K562 (cell line): ENCODE measurements around the gene PTPN1. TPM values are rescaled to one million over a fixed set of nuclear protein-coding genes. Genes with fewer than 3 reads are reported as not detected.

Experiments used
- BRD9 ChIP-seq: fragments of 450-650 bp; IDR thresholded peaks from 2 replicates; pipeline ENCODE4 v1.6.1; 2018; ENCODE audit warnings: low read depth; ENCODE audit not compliant: partially characterized antibody
- COPS2 ChIP-seq: fragments of 450-650 bp; conservative IDR thresholded peaks from 2 replicates; pipeline ENCODE4 v1.6.1; 2016; ENCODE audit warnings: mild to moderate bottlenecking, moderate library complexity
- FIP1L1 ChIP-seq: fragments of 200-400 bp; formaldehyde crosslinking; IDR thresholded peaks from 2 replicates; pipeline ENCODE4 v1.6.1; 2018; ENCODE audit warnings: mild to moderate bottlenecking, low read depth, low read length; ENCODE audit not compliant: poor library complexity, severe bottlenecking
- FOXP4 ChIP-seq: sonication (generic); formaldehyde crosslinking; IDR thresholded peaks from 2 replicates; pipeline ENCODE4 v1.8.0; 2022; ENCODE audit warnings: mild to moderate bottlenecking, missing genetic modification reagents, borderline replicate concordance
- HNRNPH1 ChIP-seq: fragments of 200-400 bp; formaldehyde crosslinking; optimal IDR thresholded peaks from 2 replicates; pipeline ENCODE3; 2017; ENCODE audit warnings: low read depth, mild to moderate bottlenecking, low read length, moderate library complexity
- HNRNPL ChIP-seq: fragments of 200-400 bp; formaldehyde crosslinking; IDR thresholded peaks from 2 replicates; pipeline ENCODE4 v1.6.1; 2017; ENCODE audit warnings: low read depth, mild to moderate bottlenecking, low read length
- ID3 ChIP-seq, 2 experiments: fragments of 250-450 bp in 1 of 2; fragments of 450-650 bp in 1 of 2; sonication (Bioruptor Pico) in 1 of 2; IDR thresholded peaks; 2 replicates each; pipeline versions ENCODE4 v1.6.1 to v1.8.0; 2016 to 2021; ENCODE audit warnings: mild to moderate bottlenecking in 2 of 2, moderate library complexity in 2 of 2, missing compliant biosample characterization in 1 of 2, missing genetic modification characterization in 1 of 2
- IRF1 ChIP-seq: sonication (generic); formaldehyde crosslinking; IDR thresholded peaks from 2 replicates; pipeline ENCODE4 v1.8.0; 2022; ENCODE audit warnings: missing genetic modification reagents, mild to moderate bottlenecking, borderline replicate concordance
- IRF2 ChIP-seq: sonication (generic); formaldehyde crosslinking; IDR thresholded peaks from 2 replicates; pipeline ENCODE4 v1.8.1; 2022; ENCODE audit warnings: mild to moderate bottlenecking, missing genetic modification reagents
- KLF6 ChIP-seq: fragments of 250-450 bp; sonication (Bioruptor Pico); IDR thresholded peaks from 2 replicates; pipeline ENCODE4 v1.4.0; 2020; ENCODE audit warnings: mild to moderate bottlenecking, moderate library complexity, borderline replicate concordance
- MTF1 ChIP-seq: fragments of 250-450 bp; sonication (Bioruptor Pico); IDR thresholded peaks from 2 replicates; pipeline ENCODE4 v1.9.0; 2021; ENCODE audit warnings: moderate library complexity, mild to moderate bottlenecking, inconsistent platforms, borderline replicate concordance
- NFIX ChIP-seq: fragments of 250-450 bp; sonication (Bioruptor Pico); IDR thresholded peaks from 2 replicates; pipeline ENCODE4 v1.4.0; 2020; ENCODE audit warnings: low read depth, mild to moderate bottlenecking, moderate library complexity
- PHB ChIP-seq: fragments of 250-450 bp; sonication (Bioruptor Pico); IDR thresholded peaks from 2 replicates; pipeline ENCODE4 v1.5.0; 2021
- PHB2 ChIP-seq: fragments of 450-650 bp; IDR thresholded peaks from 2 replicates; pipeline ENCODE4 v1.6.1; 2017; ENCODE audit warnings: low read depth
- RFX1 ChIP-seq: fragments of 450-650 bp; IDR thresholded peaks from 2 replicates; pipeline ENCODE4 v1.6.1; 2016; ENCODE audit warnings: mild to moderate bottlenecking, moderate library complexity
- SMARCC2 ChIP-seq: fragments of 450-650 bp; IDR thresholded peaks from 2 replicates; pipeline ENCODE4 v1.6.1; 2017; ENCODE audit warnings: antibody characterized with exemption, moderate library complexity, mild to moderate bottlenecking, low read depth
- SNRNP70 ChIP-seq: fragments of 200-400 bp; formaldehyde crosslinking; optimal IDR thresholded peaks from 2 replicates; pipeline ENCODE3; 2017; ENCODE audit warnings: low read depth, low read length
- TEAD2 ChIP-seq: fragments of 450-650 bp; IDR thresholded peaks from 2 replicates; pipeline ENCODE4 v1.6.1; 2016; ENCODE audit warnings: missing genetic modification characterization, control low read depth, missing compliant biosample characterization
- ZBTB49 ChIP-seq: sonication (generic); formaldehyde crosslinking; IDR thresholded peaks from 2 replicates; pipeline ENCODE4 v1.8.0; 2022; ENCODE audit warnings: missing genetic modification reagents, mild to moderate bottlenecking, borderline replicate concordance
- ZNF184 ChIP-seq: sonication (generic); formaldehyde crosslinking; IDR thresholded peaks from 2 replicates; pipeline ENCODE4 v1.5.0; 2020; ENCODE audit warnings: missing genetic modification reagents
- ZNF239 ChIP-seq: fragments of 250-450 bp; sonication (Bioruptor Pico); IDR thresholded peaks from 2 replicates; pipeline ENCODE4 v1.4.0; 2020; ENCODE audit warnings: mild to moderate bottlenecking
- ZNF584 ChIP-seq: fragments of 200-800 bp; sonication (Bioruptor generic); IDR thresholded peaks from 2 replicates; pipeline ENCODE4 v1.6.1; 2016; ENCODE audit warnings: low read depth, mild to moderate bottlenecking, missing genetic modification characterization, missing compliant biosample characterization
- ZNF830 ChIP-seq: fragments of 250-450 bp; sonication (Bioruptor Pico); IDR thresholded peaks from 2 replicates; pipeline ENCODE4 v1.5.0; 2021; ENCODE audit warnings: mild to moderate bottlenecking
- polyA plus RNA-seq, 8 experiments: library from polyadenylated mRNA; depleted of rRNA in 4 of 8; stranded (reverse) in 5 of 8; unstranded in 3 of 8; fragments of >200 nt; fragmentation: Nextera tagmentation in 2 of 8; fragmentation: Illumina TruSeq in 1 of 8; extraction: Ambion mirVana in 2 of 8; extraction: Trizol in 1 of 8; gene quantifications; 2 replicates each; pipeline versions ENCODE4 v1.2.1 to v1.2.3, GENCODE V29; 2011 to 2014; ENCODE audit warnings: inconsistent platforms in 1 of 8, missing spikeins in 1 of 8
- total RNA-seq, 7 experiments: library from RNA; depleted of rRNA in 6 of 7; stranded (reverse); fragments of >200 nt in 6 of 7; fragmentation: Illumina TruSeq in 2 of 7; extraction: Trizol in 2 of 7; gene quantifications; 2 replicates each; pipeline versions ENCODE4 v1.2.1 to v1.2.3, GENCODE V29; 2011 to 2021; ENCODE audit warnings: low replicate concordance in 1 of 7

PTPN1 gene
- total and polyA plus RNA-seq, 9 of the 15 experiments (the other 6 are each of a cell fraction or from before 2014, with no cell fraction given), result 11.0 to 85.3 (median 54.0) TPM

GRCh38 chr20:50482396-50482981 lies 27.7 kb upstream of the PTPN1 start (continued):
- no peak for TF ChIP-seq FIP1L1
- no peak for TF ChIP-seq ID3 (CRISPR knock-in tag; IDR thresholded peaks at IDR 0.05)
- peak; percentile 93 for TF ChIP-seq ID3 (tag; IDR thresholded peaks at IDR 0.05)
- no peak for TF ChIP-seq NFIX
- TF ChIP-seq HNRNPH1, result no peak
- no peak for TF ChIP-seq IRF1 (CRISPR knock-in tag)
- no peak for TF ChIP-seq ZBTB49
- no peak for TF ChIP-seq MTF1
- TF ChIP-seq COPS2, result no peak
- TF ChIP-seq PHB, result no peak
- peak; percentile 86; the same call in 1 of the 2 replicates for TF ChIP-seq KLF6 (CRISPR knock-in tag)
- TF ChIP-seq SNRNP70, result no peak
- TF ChIP-seq ZNF584 (CRISPR knock-in tag), result peak; percentile 41; the same call in 1 of the 2 replicates
- no peak for TF ChIP-seq ZNF830 (CRISPR knock-in tag)
- TF ChIP-seq FOXP4, result no peak
- no peak for TF ChIP-seq IRF2 (CRISPR knock-in tag)
- no peak for TF ChIP-seq RFX1
- no peak for TF ChIP-seq ZNF184 (CRISPR knock-in tag)
- peak; percentile 58 for TF ChIP-seq ZNF239 (CRISPR knock-in tag)
- peak; percentile 31; the same call in 1 of the 2 replicates for TF ChIP-seq SMARCC2
- TF ChIP-seq BRD9, result peak; percentile 55
- TF ChIP-seq TEAD2 (tag), result no peak
- peak; percentile 49; the same call in 1 of the 2 replicates for TF ChIP-seq PHB2
- TF ChIP-seq HNRNPL, result no peak
